K562 (cell line): Measurements from ENCODE around the gene CNDP2. TPM values are rescaled to one million over a fixed set of nuclear protein-coding genes. Genes with fewer than 3 reads are reported as not detected.

Source experiments
- ATAC-seq: fragments of 200-7000 bp; cut with Tn5 transposase; 3 replicates; pipeline ENCODE4 v1.9.1; 2020; ENCODE audit warnings: moderate library complexity
- BruUV-seq: library from RNA; stranded (reverse); fragments of 400-500 nt; replicated peaks from 2 replicates; lab custom pipeline; 2021; lab: Mats Ljungman, UMichigan
- CTCF ChIA-PET: fragments of 300-600 bp; formaldehyde crosslinking; extraction: SDS; loops from one replicate; lab custom pipeline; 2021; ENCODE audit warnings: low intra/inter-chr PET ratio; lab: Yijun Ruan, JAX
- POLR2A ChIA-PET: fragments of 300-600, 350-650 bp; sonication (Branson Sonifier 250); formaldehyde crosslinking; extraction: SDS; loops from one replicate; lab custom pipeline; 2021; ENCODE audit warnings: antibody characterized with exemption, inconsistent platforms; lab: Yijun Ruan, JAX
- DNase-seq, 4 experiments: peaks; one replicate each; pipeline versions ENCODE4 v3.0.0 to v3.0.0-alpha.2; 2011 to 2018; ENCODE audit warnings: low spot score in 3 of 4, mixed read lengths in 3 of 4; ENCODE audit errors: extremely low read depth in 1 of 4
- FAIRE-seq: peaks from 2 replicates; lab custom pipeline; 2011; peaks lifted over from hg19 to GRCh38; lab: Jason Lieb, UNC
- H2AFZ ChIP-seq: 2 replicates; pipeline ENCODE4 v1.6.0; 2011; ENCODE audit warnings: low read depth, low read length, control low read depth, inconsistent platforms
- H3K27ac ChIP-seq: fragments of 200-600 bp; 3 replicates; pipeline ENCODE4 v1.8.0; 2011; ENCODE audit warnings: low read depth, mild to moderate bottlenecking, control low read depth, inconsistent platforms, low read length, moderate library complexity, mixed read lengths; ENCODE audit errors: extremely low read depth
- H3K27me3 ChIP-seq, 2 experiments: fragments of 300-600 bp in 1 of 2; 2 replicates in 1 of 2; 3 replicates in 1 of 2; pipeline versions ENCODE4 v1.6.0 to v1.8.0; 2011; ENCODE audit warnings: inconsistent platforms in 2 of 2, low read length in 2 of 2, mild to moderate bottlenecking in 1 of 2, mixed read lengths in 1 of 2, moderate library complexity in 1 of 2; ENCODE audit not compliant: control insufficient read depth in 2 of 2, insufficient read depth in 2 of 2
- H3K36me3 ChIP-seq: fragments of 300-600 bp; 3 replicates; pipeline ENCODE4 v1.8.0; 2011; ENCODE audit warnings: mild to moderate bottlenecking, low read length, inconsistent platforms; ENCODE audit not compliant: control insufficient read depth, insufficient read depth
- H3K4me1 ChIP-seq, 2 experiments: fragments of 200-600 bp in 1 of 2; replicated peaks in 1 of 2; 2 replicates in 1 of 2; 3 replicates in 1 of 2; pipeline versions ENCODE4 v1.5.1 to v1.8.0; 2011; ENCODE audit warnings: inconsistent platforms in 2 of 2, low read length in 2 of 2, mild to moderate bottlenecking in 1 of 2, mixed read lengths in 1 of 2, moderate library complexity in 1 of 2; ENCODE audit not compliant: control insufficient read depth in 2 of 2, insufficient read depth in 2 of 2
- H3K4me2 ChIP-seq: 2 replicates; pipeline ENCODE4 v1.6.1; 2011; ENCODE audit warnings: low read length, control low read depth, inconsistent platforms, mixed read lengths; ENCODE audit not compliant: insufficient read depth
- H3K4me3 ChIP-seq: fragments of 200-600 bp; sonication (generic), shearing (Covaris generic); 2 replicates; pipeline ENCODE4 v1.5.1; 2016; ENCODE audit warnings: control low read depth, inconsistent platforms
- H3K79me2 ChIP-seq: fragments of 200-600 bp; 3 replicates; pipeline ENCODE4 v1.8.0; 2011; ENCODE audit warnings: low read length, inconsistent platforms; ENCODE audit not compliant: control insufficient read depth, insufficient read depth
- H3K9ac ChIP-seq, 2 experiments: 2 replicates each; pipeline versions ENCODE4 v1.6.0 to v1.6.1; 2011; ENCODE audit warnings: low read depth in 2 of 2, low read length in 2 of 2, control low read depth in 1 of 2, inconsistent platforms in 1 of 2, mild to moderate bottlenecking in 1 of 2, mixed read lengths in 1 of 2; ENCODE audit not compliant: insufficient read depth in 1 of 2
- H3K9me1 ChIP-seq: one replicate; pipeline ENCODE4 v1.6.0; 2011; ENCODE audit warnings: inconsistent platforms, mild to moderate bottlenecking, low read length, moderate library complexity; ENCODE audit not compliant: control insufficient read depth, insufficient read depth
- H3K9me3 ChIP-seq: replicated peaks from 2 replicates; pipeline ENCODE4 v1.5.1; 2011; ENCODE audit warnings: low read depth, low read length, inconsistent platforms; ENCODE audit not compliant: control insufficient read depth, insufficient read depth
- H4K20me1 ChIP-seq: replicated peaks from 2 replicates; pipeline ENCODE4 v1.6.1; 2011; ENCODE audit warnings: low read length, inconsistent platforms, mixed read lengths; ENCODE audit not compliant: control insufficient read depth, insufficient read depth
- MCM7 ChIP-seq, 2 experiments: fragments of 450-650 bp; IDR thresholded peaks; 2 replicates each; pipeline ENCODE4 v1.6.1; 2016 to 2018
- ZFP36 ChIP-seq: fragments of 150-350 bp; IDR thresholded peaks from 2 replicates; pipeline ENCODE4 v1.6.1; 2018; ENCODE audit warnings: low read length, low read depth; ENCODE audit not compliant: partially characterized antibody
- WGBS: fragments of 100-300 bp; shearing (Covaris generic); methylation state at CpG from one replicate; pipeline ENCODE4 v1.1.6; 2016; ENCODE audit warnings: low coverage, mixed read lengths; ENCODE audit not compliant: insufficient coverage; ENCODE audit errors: missing lambda C conversion rate; 5-methylcytosine and 5-hydroxymethylcytosine counted together
- in situ Hi-C: fragments of 300-500 bp; cut with MboI; formaldehyde crosslinking; loops from 4 replicates; pipeline ENCODE4 v1.15.0; 2018; ENCODE audit warnings: inconsistent platforms, mixed read lengths
- intact Hi-C: fragments of 100-400 bp; cut with micrococcal nuclease; formaldehyde crosslinking; loops from 2 replicates; pipeline ENCODE4 v1.14.2; 2022
- polyA plus RNA-seq, 8 experiments: library from polyadenylated mRNA; depleted of rRNA in 4 of 8; stranded (reverse) in 5 of 8; unstranded in 3 of 8; fragments of >200 nt; fragmentation: Nextera tagmentation in 2 of 8; fragmentation: Illumina TruSeq in 1 of 8; extraction: Ambion mirVana in 2 of 8; extraction: Trizol in 1 of 8; gene quantifications; 2 replicates each; pipeline versions ENCODE4 v1.2.1 to v1.2.3, GENCODE V29; 2011 to 2014; ENCODE audit warnings: inconsistent platforms in 1 of 8, missing spikeins in 1 of 8
- total RNA-seq, 7 experiments: library from RNA; depleted of rRNA in 6 of 7; stranded (reverse); fragments of >200 nt in 6 of 7; fragmentation: Illumina TruSeq in 2 of 7; extraction: Trizol in 2 of 7; gene quantifications; 2 replicates each; pipeline versions ENCODE4 v1.2.1 to v1.2.3, GENCODE V29; 2011 to 2021; ENCODE audit warnings: low replicate concordance in 1 of 7
- TF ChIP-seq, protein P1 (sequence below): fragments of 450-650 bp; IDR thresholded peaks from 2 replicates; pipeline ENCODE4 v1.6.1; 2018; ENCODE audit warnings: mild to moderate bottlenecking, low read depth; ENCODE audit not compliant: partially characterized antibody
- TF ChIP-seq, protein P2 (sequence below): fragments of 150-350 bp; IDR thresholded peaks from 2 replicates; pipeline ENCODE4 v1.6.1; 2014; ENCODE audit warnings: low read depth, mild to moderate bottlenecking, low read length, borderline replicate concordance
- TF ChIP-seq, protein P3 (sequence below): fragments of 450-650 bp; conservative IDR thresholded peaks from 2 replicates; pipeline ENCODE4 v1.6.1; 2016; ENCODE audit warnings: missing genetic modification characterization, low read depth, mild to moderate bottlenecking, control low read depth, missing compliant biosample characterization
- TF ChIP-seq, protein P4 (sequence below): fragments of 250-450 bp; sonication (Bioruptor Pico); IDR thresholded peaks from 2 replicates; pipeline ENCODE4 v1.4.0; 2020; ENCODE audit warnings: mild to moderate bottlenecking, moderate library complexity

Gene CNDP2
- total and polyA plus RNA-seq, 9 of the 15 experiments (the other 6 are each of a cell fraction or from before 2014, with no cell fraction given), result 34.1 to 128 (median 53.8) TPM

DNA sequence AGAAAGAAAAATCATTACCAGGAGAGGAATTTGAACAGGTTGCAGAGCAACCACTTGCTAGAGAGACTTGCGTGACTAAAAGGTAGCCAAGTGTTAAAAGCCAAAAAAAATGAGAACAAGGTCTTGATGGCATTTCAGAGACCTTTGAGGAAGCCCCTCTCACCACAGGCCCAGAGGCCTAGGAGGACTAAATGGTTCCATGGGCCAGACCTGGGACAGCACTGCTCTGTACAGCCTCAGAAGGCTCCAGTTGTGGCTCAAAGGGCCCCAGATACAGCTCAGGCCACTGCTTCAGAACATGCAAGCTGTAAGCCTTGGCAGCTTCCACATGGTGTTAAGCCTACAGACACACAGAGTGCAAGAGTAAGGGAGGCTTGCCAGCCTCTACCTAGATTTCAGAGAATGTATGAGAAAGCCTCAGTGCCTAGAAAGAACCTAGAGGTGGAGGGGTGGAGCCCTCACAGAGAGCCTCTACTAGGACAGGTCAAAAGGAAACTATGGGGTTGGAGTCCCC lies 53.5 kb downstream of the CNDP2 start:
- Histone ChIP-seq H2AFZ (no peak overlapping the region), H4K20me1 (no peaks in the 10 kb centered on the region), H3K79me2 (no peaks in the 10 kb centered on the region), H3K36me3 (no peaks in the 10 kb centered on the region), H3K27ac (no peak overlapping the region), H3K4me1 (no peaks in the 10 kb centered on the region), H3K4me3 (no peak overlapping the region), H3K4me2 (no peak overlapping the region), H3K9me1 (no peaks in the 10 kb centered on the region), H3K9me3 (no peaks in the 10 kb centered on the region), H3K27me3 (peaks cover 6 to 23% of the 10 kb centered on the region in 2 experiments; a peak in 4 of 5 replicates), H3K9ac (no peak overlapping the region)
- DNase-seq, result no peak
- no TSS peak for BruUV-seq
- POLR2A ChIA-PET, result no interaction called here
- TF ChIP-seq MCM7 (IDR thresholded peaks at IDR 0.05), result no peak
- TF ChIP-seq, protein P1, sequence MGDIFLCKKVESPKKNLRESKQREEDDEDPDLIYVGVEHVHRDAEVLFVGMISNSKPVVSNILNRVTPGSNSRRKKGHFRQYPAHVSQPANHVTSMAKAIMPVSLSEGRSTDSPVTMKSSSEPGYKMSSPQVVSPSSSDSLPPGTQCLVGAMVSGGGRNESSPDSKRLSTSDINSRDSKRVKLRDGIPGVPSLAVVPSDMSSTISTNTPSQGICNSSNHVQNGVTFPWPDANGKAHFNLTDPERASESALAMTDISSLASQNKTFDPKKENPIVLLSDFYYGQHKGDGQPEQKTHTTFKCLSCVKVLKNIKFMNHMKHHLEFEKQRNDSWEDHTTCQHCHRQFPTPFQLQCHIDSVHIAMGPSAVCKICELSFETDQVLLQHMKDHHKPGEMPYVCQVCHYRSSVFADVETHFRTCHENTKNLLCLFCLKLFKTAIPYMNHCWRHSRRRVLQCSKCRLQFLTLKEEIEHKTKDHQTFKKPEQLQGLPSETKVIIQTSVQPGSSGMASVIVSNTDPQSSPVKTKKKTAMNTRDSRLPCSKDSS, result no peak
- TF ChIP-seq, protein P2, sequence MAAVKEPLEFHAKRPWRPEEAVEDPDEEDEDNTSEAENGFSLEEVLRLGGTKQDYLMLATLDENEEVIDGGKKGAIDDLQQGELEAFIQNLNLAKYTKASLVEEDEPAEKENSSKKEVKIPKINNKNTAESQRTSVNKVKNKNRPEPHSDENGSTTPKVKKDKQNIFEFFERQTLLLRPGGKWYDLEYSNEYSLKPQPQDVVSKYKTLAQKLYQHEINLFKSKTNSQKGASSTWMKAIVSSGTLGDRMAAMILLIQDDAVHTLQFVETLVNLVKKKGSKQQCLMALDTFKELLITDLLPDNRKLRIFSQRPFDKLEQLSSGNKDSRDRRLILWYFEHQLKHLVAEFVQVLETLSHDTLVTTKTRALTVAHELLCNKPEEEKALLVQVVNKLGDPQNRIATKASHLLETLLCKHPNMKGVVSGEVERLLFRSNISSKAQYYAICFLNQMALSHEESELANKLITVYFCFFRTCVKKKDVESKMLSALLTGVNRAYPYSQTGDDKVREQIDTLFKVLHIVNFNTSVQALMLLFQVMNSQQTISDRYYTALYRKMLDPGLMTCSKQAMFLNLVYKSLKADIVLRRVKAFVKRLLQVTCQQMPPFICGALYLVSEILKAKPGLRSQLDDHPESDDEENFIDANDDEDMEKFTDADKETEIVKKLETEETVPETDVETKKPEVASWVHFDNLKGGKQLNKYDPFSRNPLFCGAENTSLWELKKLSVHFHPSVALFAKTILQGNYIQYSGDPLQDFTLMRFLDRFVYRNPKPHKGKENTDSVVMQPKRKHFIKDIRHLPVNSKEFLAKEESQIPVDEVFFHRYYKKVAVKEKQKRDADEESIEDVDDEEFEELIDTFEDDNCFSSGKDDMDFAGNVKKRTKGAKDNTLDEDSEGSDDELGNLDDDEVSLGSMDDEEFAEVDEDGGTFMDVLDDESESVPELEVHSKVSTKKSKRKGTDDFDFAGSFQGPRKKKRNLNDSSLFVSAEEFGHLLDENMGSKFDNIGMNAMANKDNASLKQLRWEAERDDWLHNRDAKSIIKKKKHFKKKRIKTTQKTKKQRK, result peak; percentile 36; the same call in 1 of the 2 replicates
- TF ChIP-seq, protein P3, sequence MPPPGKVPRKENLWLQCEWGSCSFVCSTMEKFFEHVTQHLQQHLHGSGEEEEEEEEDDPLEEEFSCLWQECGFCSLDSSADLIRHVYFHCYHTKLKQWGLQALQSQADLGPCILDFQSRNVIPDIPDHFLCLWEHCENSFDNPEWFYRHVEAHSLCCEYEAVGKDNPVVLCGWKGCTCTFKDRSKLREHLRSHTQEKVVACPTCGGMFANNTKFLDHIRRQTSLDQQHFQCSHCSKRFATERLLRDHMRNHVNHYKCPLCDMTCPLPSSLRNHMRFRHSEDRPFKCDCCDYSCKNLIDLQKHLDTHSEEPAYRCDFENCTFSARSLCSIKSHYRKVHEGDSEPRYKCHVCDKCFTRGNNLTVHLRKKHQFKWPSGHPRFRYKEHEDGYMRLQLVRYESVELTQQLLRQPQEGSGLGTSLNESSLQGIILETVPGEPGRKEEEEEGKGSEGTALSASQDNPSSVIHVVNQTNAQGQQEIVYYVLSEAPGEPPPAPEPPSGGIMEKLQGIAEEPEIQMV (tag), result no peak
- TF ChIP-seq ZFP36, result peak; percentile 91
- TF ChIP-seq, protein P4, sequence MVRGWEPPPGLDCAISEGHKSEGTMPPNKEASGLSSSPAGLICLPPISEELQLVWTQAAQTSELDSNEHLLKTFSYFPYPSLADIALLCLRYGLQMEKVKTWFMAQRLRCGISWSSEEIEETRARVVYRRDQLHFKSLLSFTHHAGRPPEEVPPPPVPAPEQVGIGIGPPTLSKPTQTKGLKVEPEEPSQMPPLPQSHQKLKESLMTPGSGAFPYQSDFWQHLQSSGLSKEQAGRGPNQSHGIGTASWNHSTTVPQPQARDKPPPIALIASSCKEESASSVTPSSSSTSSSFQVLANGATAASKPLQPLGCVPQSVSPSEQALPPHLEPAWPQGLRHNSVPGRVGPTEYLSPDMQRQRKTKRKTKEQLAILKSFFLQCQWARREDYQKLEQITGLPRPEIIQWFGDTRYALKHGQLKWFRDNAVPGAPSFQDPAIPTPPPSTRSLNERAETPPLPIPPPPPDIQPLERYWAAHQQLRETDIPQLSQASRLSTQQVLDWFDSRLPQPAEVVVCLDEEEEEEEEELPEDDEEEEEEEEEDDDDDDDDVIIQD (CRISPR knock-in tag), result no peak
- intact Hi-C loops (loop anchor here (5.0 kb wide), 1 partner anchor 52 kb away; the partner anchor contains the start of gene CNDP2), in situ Hi-C loops (loop anchor here (10.0 kb wide), 2 partner anchors 185 to 365 kb away; no protein-coding TSS in a partner anchor)
- WGBS, result 0% methylated on average over 1 of the region's 1 CpG
- no peak for FAIRE-seq
- ATAC-seq, result no peak
- CTCF ChIA-PET, result no interaction called here
